BJ (cell line): ENCODE results near the gene COL4A4. TPM values are rescaled to one million over a fixed set of nuclear protein-coding genes. Genes with fewer than 3 reads are reported as not detected.

Experiments used
- CTCF ChIA-PET: fragments of 350-600 bp; formaldehyde crosslinking; extraction: SDS; loops from one replicate; lab custom pipeline; 2021; ENCODE audit warnings: antibody characterized with exemption, inconsistent platforms; lab: Yijun Ruan, JAX
- POLR2A ChIA-PET: fragments of 300-600 bp; sonication (Branson Sonifier 250); formaldehyde crosslinking; extraction: SDS; loops from one replicate; lab custom pipeline; 2021; ENCODE audit warnings: antibody characterized with exemption; lab: Charles Lee
- DNase-seq: peaks from one replicate; pipeline ENCODE4 v3.0.0-alpha.2; 2011; ENCODE audit warnings: low read depth
- H3K27me3 ChIP-seq: 2 replicates; pipeline ENCODE4 v1.6.0; 2011; ENCODE audit warnings: low read length; ENCODE audit not compliant: control insufficient read depth, insufficient read depth
- H3K36me3 ChIP-seq: 2 replicates; pipeline ENCODE4 v1.5.1; 2011; ENCODE audit warnings: low read length; ENCODE audit not compliant: control insufficient read depth, insufficient read depth
- H3K4me3 ChIP-seq: 2 replicates; pipeline ENCODE4 v1.5.1; 2011; ENCODE audit warnings: low read depth, mild to moderate bottlenecking, control low read depth, low read length
- CTCF ChIP-seq: IDR thresholded peaks from 2 replicates; pipeline ENCODE4 v1.5.1; 2011; ENCODE audit warnings: low read depth, mild to moderate bottlenecking, control low read depth, inconsistent platforms, low read length, moderate library complexity; ENCODE audit not compliant: insufficient read depth
- polyA plus RNA-seq: library from polyadenylated mRNA; depleted of rRNA; stranded (reverse); fragments of >200 nt; gene quantifications from 2 replicates; pipeline ENCODE4 v1.2.3, GENCODE V29; 2011

COL4A4 gene
- polyA plus RNA-seq, 1 experiment, result 0.36 TPM

- no peak for DNase-seq
- ChIA-PET POLR2A (no interaction called here), CTCF (no interaction called here)
- no peak for TF ChIP-seq CTCF
- Histone ChIP-seq H3K27me3 (no peaks in the 10 kb centered on the region), H3K4me3 (no peak overlapping the region), H3K36me3 (no peaks in the 10 kb centered on the region)
These were observed 157.7 kb downstream of the COL4A4 start for GRCh38 chr2:227006189-227006897.

GRCh38 chr2:227004482-227004881, 159.5 kb downstream of the COL4A4 start:
- no peak overlapping the region for H3K4me3 ChIP-seq
- H3K27me3 ChIP-seq, result no peaks in the 10 kb centered on the region
- TF ChIP-seq CTCF, result no peak
- no peak for DNase-seq
- no peaks in the 10 kb centered on the region for H3K36me3 ChIP-seq
- POLR2A ChIA-PET, result no interaction called here
- CTCF ChIA-PET, result interaction anchor here (0.7 to 1.5 kb wide), 2 partner anchors 10 to 1336 kb away, joined by 3 to 5 read pairs; no protein-coding TSS in a partner anchor

- Histone ChIP-seq H3K27me3 (no peaks in the 10 kb centered on the region), H3K4me3 (no peak overlapping the region), H3K36me3 (no peaks in the 10 kb centered on the region)
- ChIA-PET CTCF (interaction anchor here (0.9 kb wide), 1 partner anchor 1339 kb away, joined by 3 read pairs; no protein-coding TSS in a partner anchor), POLR2A (no interaction called here)
- DNase-seq, result no peak
- no peak for TF ChIP-seq CTCF
These were observed 163.9 kb downstream of the COL4A4 start for GRCh38 chr2:227000123-227000522.

GRCh38 chr2:226999661-227000060, 164.3 kb downstream of the COL4A4 start:
- DNase-seq, result no peak
- ChIA-PET CTCF (interaction anchor here (0.9 kb wide), 1 partner anchor 1339 kb away, joined by 3 read pairs; no protein-coding TSS in a partner anchor), POLR2A (no interaction called here)
- no peak for TF ChIP-seq CTCF
- Histone ChIP-seq H3K27me3 (no peaks in the 10 kb centered on the region), H3K36me3 (no peaks in the 10 kb centered on the region), H3K4me3 (no peak overlapping the region)

DNA sequence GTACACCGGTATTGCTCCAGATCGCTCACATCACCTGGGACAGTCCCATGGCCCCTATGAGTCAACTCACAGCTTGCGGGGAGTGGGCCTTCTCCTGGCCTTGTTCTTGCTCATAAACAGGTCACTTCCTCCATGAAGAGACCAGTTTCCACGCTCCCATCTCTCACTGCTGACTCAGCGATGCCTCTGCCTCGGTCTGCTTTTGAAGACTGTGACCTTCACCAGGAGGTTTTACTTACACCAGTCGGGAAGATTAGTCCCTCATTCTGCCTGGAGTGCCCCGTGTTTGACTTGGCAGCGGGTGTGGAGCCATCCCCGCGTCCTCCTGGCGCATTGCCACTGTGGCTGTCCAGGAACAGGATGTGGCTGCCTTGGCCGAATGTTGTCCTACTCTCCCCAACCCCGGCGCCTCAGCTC, 168.4 kb downstream of the COL4A4 start:
- Histone ChIP-seq H3K36me3 (no peaks in the 10 kb centered on the region), H3K27me3 (no peaks in the 10 kb centered on the region), H3K4me3 (no peak overlapping the region)
- no peak for DNase-seq
- ChIA-PET CTCF (interaction anchor here (0.6 kb wide), 1 partner anchor 547 kb away, joined by 3 read pairs; no protein-coding TSS in a partner anchor), POLR2A (no interaction called here)
- no peak for TF ChIP-seq CTCF
